Dermis blood vessel endothelial cell (primary cell): Measurements from ENCODE around the gene PDZD2. TPM values are rescaled to one million over a fixed set of nuclear protein-coding genes. Genes with fewer than 3 reads are reported as not detected.
A peak's percentile ranks its signal among the peaks of the same experiment; 100 is the strongest.

Experiments used
- DNase-seq: peaks from one replicate; pipeline ENCODE4 v3.0.0; 2010
- total RNA-seq: library from RNA; depleted of rRNA; stranded (reverse); fragments of >200 nt; gene quantifications from 2 replicates; pipeline ENCODE4 v1.2.3, GENCODE V29; 2014

Gene PDZD2
- total RNA-seq, 1 donor from 2014 or later = 6.6 TPM

GRCh38 chr5:31888564-31888963 is 249.6 kb downstream of the PDZD2 start:
- no peak for DNase-seq

- DNase-seq = no peak
These were observed 250.2 kb downstream of the PDZD2 start for GRCh38 chr5:31889001-31889561.

GRCh38 chr5:31890046-31890445 is 251.1 kb downstream of the PDZD2 start:
- DNase-seq = no peak

GRCh38 chr5:31894141-31894540 is 255.2 kb downstream of the PDZD2 start:
- no peak for DNase-seq

- no peak for DNase-seq
These were observed 256.4 kb downstream of the PDZD2 start for GRCh38 chr5:31895199-31895820.

- DNase-seq = no peak
These were observed 259.2 kb downstream of the PDZD2 start for GRCh38 chr5:31898036-31898632.

- no peak for DNase-seq
These were observed 261.4 kb downstream of the PDZD2 start for GRCh38 chr5:31900296-31900865.

- no peak for DNase-seq
These were observed 263.0 kb downstream of the PDZD2 start for GRCh38 chr5:31901807-31902530.

GRCh38 chr5:31908396-31908795 is 269.5 kb downstream of the PDZD2 start:
- no peak for DNase-seq

GRCh38 chr5:31909073-31909472 is 270.1 kb downstream of the PDZD2 start:
- DNase-seq = no peak

GRCh38 chr5:31911291-31912265 is 272.6 kb downstream of the PDZD2 start:
- no peak for DNase-seq

- DNase-seq = no peak
These were observed 274.9 kb downstream of the PDZD2 start for GRCh38 chr5:31913808-31914207.

GRCh38 chr5:31916327-31916726 is 277.4 kb downstream of the PDZD2 start:
- DNase-seq = no peak

- DNase-seq = no peak
These were observed 279.8 kb downstream of the PDZD2 start for GRCh38 chr5:31918739-31919138.

- DNase-seq = peak; percentile 70
These were observed 282.9 kb downstream of the PDZD2 start for GRCh38 chr5:31921852-31922305.

- DNase-seq = no peak
These were observed 285.1 kb downstream of the PDZD2 start for GRCh38 chr5:31924005-31924404.

- no peak for DNase-seq
These were observed 292.9 kb downstream of the PDZD2 start for GRCh38 chr5:31931874-31932273.

GRCh38 chr5:31934156-31934555 is 295.2 kb downstream of the PDZD2 start:
- no peak for DNase-seq

GRCh38 chr5:31935496-31936369 is 296.8 kb downstream of the PDZD2 start:
- no peak for DNase-seq

- DNase-seq = no peak
These were observed 297.8 kb downstream of the PDZD2 start for GRCh38 chr5:31936683-31937082.

GRCh38 chr5:31937226-31937625 is 298.3 kb downstream of the PDZD2 start:
- no peak for DNase-seq
